ENCODE results near the gene C1QA.

The C1QA gene

DNA sequence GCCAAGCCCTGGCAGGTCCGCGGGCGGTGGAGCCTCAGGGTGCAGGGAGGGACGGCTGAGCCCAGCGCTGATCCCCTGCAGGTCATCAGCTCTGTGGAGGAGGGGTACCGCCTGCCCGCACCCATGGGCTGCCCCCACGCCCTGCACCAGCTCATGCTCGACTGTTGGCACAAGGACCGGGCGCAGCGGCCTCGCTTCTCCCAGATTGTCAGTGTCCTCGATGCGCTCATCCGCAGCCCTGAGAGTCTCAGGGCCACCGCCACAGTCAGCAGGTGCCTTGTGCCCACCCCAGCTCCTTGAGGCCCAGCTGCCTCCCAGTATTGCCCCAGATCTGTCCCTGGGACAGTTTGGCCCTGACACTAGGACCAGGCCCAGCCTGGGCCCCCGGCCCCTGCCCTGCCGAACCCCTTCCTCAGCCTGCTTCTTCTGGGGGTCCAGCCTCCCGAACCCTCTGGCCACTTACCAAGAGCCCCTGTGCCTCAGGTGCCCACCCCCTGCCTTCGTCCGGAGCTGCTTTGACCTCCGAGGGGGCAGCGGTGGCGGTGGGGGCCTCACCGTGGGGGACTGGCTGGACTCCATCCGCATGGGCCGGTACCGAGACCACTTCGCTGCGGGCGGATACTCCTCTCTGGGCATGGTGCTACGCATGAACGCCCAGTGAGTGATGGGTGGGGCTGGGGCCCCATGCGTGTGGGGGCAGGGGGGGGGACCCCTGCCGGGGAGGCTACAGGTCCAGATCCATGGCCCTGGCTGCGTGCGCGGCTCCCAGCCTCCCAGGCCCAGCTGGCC, 35.4 kb upstream of the C1QA start:
- ATAC-seq, result no peak
- no peak for TF ChIP-seq ZC3H10 (CRISPR knock-in tag; IDR thresholded peaks at IDR 0.05)
- TF ChIP-seq ISL1 (CRISPR knock-in tag; IDR thresholded peaks at IDR 0.05), result no peak
- TF ChIP-seq ZNF565 (CRISPR knock-in tag; conservative IDR thresholded peaks at IDR 0.05; ENCODE audit: low read depth), result no peak
- TF ChIP-seq, protein P1, sequence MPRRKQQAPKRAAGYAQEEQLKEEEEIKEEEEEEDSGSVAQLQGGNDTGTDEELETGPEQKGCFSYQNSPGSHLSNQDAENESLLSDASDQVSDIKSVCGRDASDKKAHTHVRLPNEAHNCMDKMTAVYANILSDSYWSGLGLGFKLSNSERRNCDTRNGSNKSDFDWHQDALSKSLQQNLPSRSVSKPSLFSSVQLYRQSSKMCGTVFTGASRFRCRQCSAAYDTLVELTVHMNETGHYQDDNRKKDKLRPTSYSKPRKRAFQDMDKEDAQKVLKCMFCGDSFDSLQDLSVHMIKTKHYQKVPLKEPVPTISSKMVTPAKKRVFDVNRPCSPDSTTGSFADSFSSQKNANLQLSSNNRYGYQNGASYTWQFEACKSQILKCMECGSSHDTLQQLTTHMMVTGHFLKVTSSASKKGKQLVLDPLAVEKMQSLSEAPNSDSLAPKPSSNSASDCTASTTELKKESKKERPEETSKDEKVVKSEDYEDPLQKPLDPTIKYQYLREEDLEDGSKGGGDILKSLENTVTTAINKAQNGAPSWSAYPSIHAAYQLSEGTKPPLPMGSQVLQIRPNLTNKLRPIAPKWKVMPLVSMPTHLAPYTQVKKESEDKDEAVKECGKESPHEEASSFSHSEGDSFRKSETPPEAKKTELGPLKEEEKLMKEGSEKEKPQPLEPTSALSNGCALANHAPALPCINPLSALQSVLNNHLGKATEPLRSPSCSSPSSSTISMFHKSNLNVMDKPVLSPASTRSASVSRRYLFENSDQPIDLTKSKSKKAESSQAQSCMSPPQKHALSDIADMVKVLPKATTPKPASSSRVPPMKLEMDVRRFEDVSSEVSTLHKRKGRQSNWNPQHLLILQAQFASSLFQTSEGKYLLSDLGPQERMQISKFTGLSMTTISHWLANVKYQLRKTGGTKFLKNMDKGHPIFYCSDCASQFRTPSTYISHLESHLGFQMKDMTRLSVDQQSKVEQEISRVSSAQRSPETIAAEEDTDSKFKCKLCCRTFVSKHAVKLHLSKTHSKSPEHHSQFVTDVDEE (CRISPR knock-in tag; IDR thresholded peaks at IDR 0.05), result no peak
- no peak for TF ChIP-seq CSDC2 (CRISPR knock-in tag; IDR thresholded peaks at IDR 0.05)
- TF ChIP-seq, protein P2, sequence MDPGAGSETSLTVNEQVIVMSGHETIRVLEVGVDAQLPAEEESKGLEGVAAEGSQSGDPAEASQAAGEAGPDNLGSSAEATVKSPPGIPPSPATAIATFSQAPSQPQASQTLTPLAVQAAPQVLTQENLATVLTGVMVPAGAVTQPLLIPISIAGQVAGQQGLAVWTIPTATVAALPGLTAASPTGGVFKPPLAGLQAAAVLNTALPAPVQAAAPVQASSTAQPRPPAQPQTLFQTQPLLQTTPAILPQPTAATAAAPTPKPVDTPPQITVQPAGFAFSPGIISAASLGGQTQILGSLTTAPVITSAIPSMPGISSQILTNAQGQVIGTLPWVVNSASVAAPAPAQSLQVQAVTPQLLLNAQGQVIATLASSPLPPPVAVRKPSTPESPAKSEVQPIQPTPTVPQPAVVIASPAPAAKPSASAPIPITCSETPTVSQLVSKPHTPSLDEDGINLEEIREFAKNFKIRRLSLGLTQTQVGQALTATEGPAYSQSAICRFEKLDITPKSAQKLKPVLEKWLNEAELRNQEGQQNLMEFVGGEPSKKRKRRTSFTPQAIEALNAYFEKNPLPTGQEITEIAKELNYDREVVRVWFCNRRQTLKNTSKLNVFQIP (CRISPR knock-in tag; IDR thresholded peaks at IDR 0.05; ENCODE audit: borderline replicate concordance, low read depth), result no peak
- TF ChIP-seq RARB (CRISPR knock-in tag; IDR thresholded peaks at IDR 0.05), result no peak
- no peak for TF ChIP-seq SNAI2 (CRISPR knock-in tag; IDR thresholded peaks at IDR 0.05)
- no peak for TF ChIP-seq PPARA (CRISPR knock-in tag; IDR thresholded peaks at IDR 0.05; ENCODE audit: borderline replicate concordance)
- TF ChIP-seq ZNF70 (CRISPR knock-in tag; IDR thresholded peaks at IDR 0.05), result no peak

DNA sequence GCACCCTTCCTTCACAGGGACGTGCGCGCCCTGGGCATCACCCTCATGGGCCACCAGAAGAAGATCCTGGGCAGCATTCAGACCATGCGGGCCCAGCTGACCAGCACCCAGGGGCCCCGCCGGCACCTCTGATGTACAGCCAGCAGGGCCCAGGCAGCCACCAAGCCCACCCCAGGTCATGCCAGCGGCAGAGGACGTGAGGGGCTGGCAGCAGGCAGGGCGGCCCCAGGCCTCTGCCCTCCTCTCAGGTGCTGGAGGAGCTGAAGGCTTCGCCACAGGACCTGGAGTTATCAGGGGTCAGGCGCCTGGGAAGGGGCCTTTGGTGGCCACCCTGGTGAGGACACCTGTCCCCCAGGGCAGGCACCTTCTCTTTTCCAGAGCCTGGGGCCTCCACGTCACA, 34.8 kb upstream of the C1QA start:
- TF ChIP-seq, protein P3, sequence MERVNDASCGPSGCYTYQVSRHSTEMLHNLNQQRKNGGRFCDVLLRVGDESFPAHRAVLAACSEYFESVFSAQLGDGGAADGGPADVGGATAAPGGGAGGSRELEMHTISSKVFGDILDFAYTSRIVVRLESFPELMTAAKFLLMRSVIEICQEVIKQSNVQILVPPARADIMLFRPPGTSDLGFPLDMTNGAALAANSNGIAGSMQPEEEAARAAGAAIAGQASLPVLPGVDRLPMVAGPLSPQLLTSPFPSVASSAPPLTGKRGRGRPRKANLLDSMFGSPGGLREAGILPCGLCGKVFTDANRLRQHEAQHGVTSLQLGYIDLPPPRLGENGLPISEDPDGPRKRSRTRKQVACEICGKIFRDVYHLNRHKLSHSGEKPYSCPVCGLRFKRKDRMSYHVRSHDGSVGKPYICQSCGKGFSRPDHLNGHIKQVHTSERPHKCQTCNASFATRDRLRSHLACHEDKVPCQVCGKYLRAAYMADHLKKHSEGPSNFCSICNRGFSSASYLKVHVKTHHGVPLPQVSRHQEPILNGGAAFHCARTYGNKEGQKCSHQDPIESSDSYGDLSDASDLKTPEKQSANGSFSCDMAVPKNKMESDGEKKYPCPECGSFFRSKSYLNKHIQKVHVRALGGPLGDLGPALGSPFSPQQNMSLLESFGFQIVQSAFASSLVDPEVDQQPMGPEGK (CRISPR knock-in tag; IDR thresholded peaks at IDR 0.05; ENCODE audit: borderline replicate concordance), result no peak
- no peak for ATAC-seq

DNA sequence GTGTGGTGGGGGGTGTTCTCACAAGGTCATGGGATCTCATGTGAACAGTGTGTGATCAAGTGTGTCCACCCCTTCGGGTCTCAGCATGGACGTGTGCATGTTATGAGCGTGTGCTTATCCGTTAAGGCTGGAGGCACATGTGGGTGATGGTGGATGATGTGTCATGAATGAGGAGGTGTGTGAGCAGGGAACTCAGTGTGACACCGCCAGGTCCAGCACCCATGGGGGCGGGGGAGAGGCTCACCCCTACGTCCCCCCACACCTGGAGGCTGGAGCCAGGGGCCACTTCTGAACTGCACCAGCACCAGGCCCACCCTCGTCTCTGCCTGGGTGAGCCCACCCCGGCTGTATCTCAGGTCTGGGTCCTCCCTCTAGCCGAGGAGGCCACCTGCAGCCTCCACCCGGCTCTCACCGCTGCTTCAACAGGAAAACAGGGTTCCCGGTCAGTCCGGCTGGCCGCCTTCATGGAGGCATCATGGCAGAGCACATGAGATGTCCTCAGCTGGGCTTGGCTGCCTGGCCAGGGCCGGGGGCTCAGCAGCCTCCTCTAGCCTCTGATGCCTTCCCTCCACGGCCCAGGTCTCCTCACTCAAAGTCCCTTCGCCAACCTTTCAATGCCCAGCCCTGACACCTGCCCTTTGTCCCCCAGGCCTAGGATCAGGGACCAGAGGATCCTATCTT, 34.2 kb upstream of the C1QA start:
- ATAC-seq, result no peak
- TF ChIP-seq ZFP3 (CRISPR knock-in tag; IDR thresholded peaks at IDR 0.05) (no peak), ZNF565 (CRISPR knock-in tag; conservative IDR thresholded peaks at IDR 0.05; ENCODE audit: low read depth) (no peak), OSR1 (CRISPR knock-in tag; IDR thresholded peaks at IDR 0.05) (no peak), TOX (CRISPR knock-in tag; IDR thresholded peaks at IDR 0.05; ENCODE audit: borderline replicate concordance) (no peak), PPARA (CRISPR knock-in tag; IDR thresholded peaks at IDR 0.05; ENCODE audit: borderline replicate concordance) (no peak), ZFP30 (CRISPR knock-in tag; IDR thresholded peaks at IDR 0.05) (no peak), TCF4 (CRISPR knock-in tag; IDR thresholded peaks at IDR 0.05; ENCODE audit: borderline replicate concordance) (no peak), RARB (CRISPR knock-in tag; IDR thresholded peaks at IDR 0.05) (no peak), SNAI2 (CRISPR knock-in tag; IDR thresholded peaks at IDR 0.05) (no peak), CREB5 (CRISPR knock-in tag; IDR thresholded peaks at IDR 0.05; ENCODE audit: low read depth) (no peak), GLIS3 (CRISPR knock-in tag; IDR thresholded peaks at IDR 0.05) (no peak)
- TF ChIP-seq, protein P3 (CRISPR knock-in tag; IDR thresholded peaks at IDR 0.05; ENCODE audit: borderline replicate concordance), result no peak
- TF ChIP-seq, protein P1 (CRISPR knock-in tag; IDR thresholded peaks at IDR 0.05), result no peak
- TF ChIP-seq, protein P2 (CRISPR knock-in tag; IDR thresholded peaks at IDR 0.05; ENCODE audit: borderline replicate concordance, low read depth), result no peak
